ENCODE measurements around the gene SIPA1L3. TPM values are rescaled to one million over a fixed set of nuclear protein-coding genes. Genes with fewer than 3 reads are reported as not detected.

SIPA1L3 gene
- total RNA-seq, 3 donors from 2014 or later: 9.6 to 29.8 (median 28.5) TPM

DNA sequence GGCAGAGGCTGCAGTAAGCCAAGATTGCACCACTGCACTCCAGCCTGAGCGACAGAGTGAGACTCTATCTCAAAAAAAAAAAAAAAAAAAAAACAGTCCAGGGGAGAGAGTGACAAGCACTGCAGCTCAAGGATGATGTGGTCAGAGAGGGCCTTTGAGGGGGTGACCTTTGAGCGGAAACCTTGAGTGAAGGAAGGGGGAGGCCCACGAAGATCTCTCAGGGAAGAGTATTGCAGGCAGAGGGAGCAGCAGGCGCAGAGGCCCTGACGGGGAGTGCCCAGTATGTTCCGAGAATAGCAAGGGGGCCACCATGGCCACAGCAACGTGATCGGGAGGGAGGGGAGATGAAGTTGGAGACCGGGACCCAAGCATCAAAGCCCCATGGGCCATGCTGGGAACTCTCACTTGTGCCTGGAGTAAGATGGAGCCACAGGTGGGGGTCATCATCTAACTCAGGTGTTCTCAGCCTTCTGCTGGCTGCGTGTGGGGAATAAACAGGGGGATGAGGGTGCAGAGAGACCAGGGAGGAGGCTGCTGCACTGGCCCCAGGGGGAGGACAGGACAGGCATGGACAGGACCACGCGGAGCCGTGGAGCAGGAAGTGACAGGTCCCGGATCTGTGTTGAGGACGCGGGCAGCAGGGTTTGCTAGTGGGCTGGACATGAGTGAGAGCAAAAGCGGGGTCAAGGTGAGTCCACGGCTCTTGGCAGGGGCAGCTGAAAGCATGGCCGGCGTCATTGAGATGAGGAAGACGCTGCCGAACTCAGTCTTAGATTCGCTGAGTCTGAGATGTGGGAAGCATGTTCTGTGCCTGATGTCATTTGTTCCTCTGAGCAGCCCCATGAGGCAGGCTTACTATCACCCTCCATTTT is 256.6 kb downstream of the SIPA1L3 start:
- no peak for DNase-seq (ENCODE audit: low spot score in 2 of 2)
- no peak for TF ChIP-seq POLR2A (IDR thresholded peaks at IDR 0.05)
- TF ChIP-seq, protein P1, sequence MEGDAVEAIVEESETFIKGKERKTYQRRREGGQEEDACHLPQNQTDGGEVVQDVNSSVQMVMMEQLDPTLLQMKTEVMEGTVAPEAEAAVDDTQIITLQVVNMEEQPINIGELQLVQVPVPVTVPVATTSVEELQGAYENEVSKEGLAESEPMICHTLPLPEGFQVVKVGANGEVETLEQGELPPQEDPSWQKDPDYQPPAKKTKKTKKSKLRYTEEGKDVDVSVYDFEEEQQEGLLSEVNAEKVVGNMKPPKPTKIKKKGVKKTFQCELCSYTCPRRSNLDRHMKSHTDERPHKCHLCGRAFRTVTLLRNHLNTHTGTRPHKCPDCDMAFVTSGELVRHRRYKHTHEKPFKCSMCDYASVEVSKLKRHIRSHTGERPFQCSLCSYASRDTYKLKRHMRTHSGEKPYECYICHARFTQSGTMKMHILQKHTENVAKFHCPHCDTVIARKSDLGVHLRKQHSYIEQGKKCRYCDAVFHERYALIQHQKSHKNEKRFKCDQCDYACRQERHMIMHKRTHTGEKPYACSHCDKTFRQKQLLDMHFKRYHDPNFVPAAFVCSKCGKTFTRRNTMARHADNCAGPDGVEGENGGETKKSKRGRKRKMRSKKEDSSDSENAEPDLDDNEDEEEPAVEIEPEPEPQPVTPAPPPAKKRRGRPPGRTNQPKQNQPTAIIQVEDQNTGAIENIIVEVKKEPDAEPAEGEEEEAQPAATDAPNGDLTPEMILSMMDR (IDR thresholded peaks at IDR 0.05): no peak
- no peak for TF ChIP-seq POLR2AphosphoS5 (IDR thresholded peaks at IDR 0.05)
- no peaks in the 10 kb centered on the region for H3K4me1 ChIP-seq
- intact Hi-C loops (cut with DNase I; ENCODE audit: low total_unique reads): no loop called here
- no peaks in the 10 kb centered on the region for H3K27me3 ChIP-seq
- H3K9me3 ChIP-seq: peaks cover 11 to 17% of the 10 kb centered on the region in 2 donors
- H3K27ac ChIP-seq: no peak overlapping the region
- no peak overlapping the region for H3K4me3 ChIP-seq
- H3K36me3 ChIP-seq: peaks cover 9% of the 10 kb centered on the region

DNA sequence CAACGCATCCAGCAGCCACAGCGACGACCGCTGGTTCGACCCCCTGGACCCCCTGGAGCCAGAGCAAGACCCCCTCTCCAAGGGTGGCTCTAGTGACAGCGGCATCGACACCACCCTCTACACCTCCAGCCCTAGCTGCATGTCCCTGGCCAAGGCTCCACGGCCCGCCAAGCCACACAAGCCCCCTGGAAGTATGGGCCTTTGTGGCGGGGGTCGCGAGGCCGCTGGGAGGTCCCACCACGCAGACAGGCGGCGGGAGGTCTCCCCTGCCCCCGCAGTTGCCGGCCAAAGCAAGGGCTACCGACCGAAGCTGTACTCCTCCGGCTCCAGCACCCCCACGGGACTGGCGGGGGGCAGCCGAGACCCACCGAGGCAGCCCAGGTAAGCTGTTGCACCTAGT is 257.5 kb downstream of the SIPA1L3 start:
- Histone ChIP-seq H3K9me3 (peaks cover 11 to 17% of the 10 kb centered on the region in 2 donors), H3K27me3 (no peaks in the 10 kb centered on the region), H3K4me1 (no peaks in the 10 kb centered on the region), H3K4me3 (no peak overlapping the region), H3K36me3 (peaks cover 9% of the 10 kb centered on the region), H3K27ac (no peak overlapping the region)
- TF ChIP-seq, protein P1 (IDR thresholded peaks at IDR 0.05): no peak
- TF ChIP-seq POLR2AphosphoS5 (IDR thresholded peaks at IDR 0.05) (no peak), POLR2A (IDR thresholded peaks at IDR 0.05) (no peak)
- DNase-seq (ENCODE audit: low spot score in 2 of 2): no peak
- intact Hi-C loops (cut with DNase I; ENCODE audit: low total_unique reads): no loop called here

DNA sequence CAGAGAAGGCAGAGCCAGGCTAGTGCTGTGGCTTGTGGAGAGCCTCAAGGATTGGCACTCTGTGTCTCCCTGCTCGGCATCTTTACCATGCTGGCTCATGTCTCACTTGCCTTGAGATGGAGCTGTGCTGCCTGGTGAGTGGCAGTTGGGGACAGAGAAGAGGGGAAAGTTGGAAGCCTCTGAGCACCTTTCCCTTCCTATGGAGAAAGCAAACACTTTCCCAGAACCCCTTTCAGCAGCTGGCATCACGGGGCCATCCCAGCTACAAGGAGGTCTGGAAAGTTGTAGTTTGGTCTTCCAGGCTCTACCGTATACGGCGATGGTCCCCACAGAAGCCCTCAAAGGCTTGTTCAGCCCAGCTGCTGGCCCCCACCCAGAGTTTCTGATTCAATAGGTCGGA is 258.3 kb downstream of the SIPA1L3 start:
- Histone ChIP-seq H3K27ac (no peak overlapping the region), H3K27me3 (no peaks in the 10 kb centered on the region), H3K4me1 (no peaks in the 10 kb centered on the region), H3K9me3 (peaks cover 11 to 17% of the 10 kb centered on the region in 2 donors), H3K36me3 (peaks cover 9% of the 10 kb centered on the region), H3K4me3 (no peak overlapping the region)
- intact Hi-C loops (cut with DNase I; ENCODE audit: low total_unique reads): no loop called here
- no peak for DNase-seq (ENCODE audit: low spot score in 2 of 2)
- TF ChIP-seq POLR2AphosphoS5 (IDR thresholded peaks at IDR 0.05) (no peak), POLR2A (IDR thresholded peaks at IDR 0.05) (no peak)
- TF ChIP-seq, protein P1 (IDR thresholded peaks at IDR 0.05): no peak

DNA sequence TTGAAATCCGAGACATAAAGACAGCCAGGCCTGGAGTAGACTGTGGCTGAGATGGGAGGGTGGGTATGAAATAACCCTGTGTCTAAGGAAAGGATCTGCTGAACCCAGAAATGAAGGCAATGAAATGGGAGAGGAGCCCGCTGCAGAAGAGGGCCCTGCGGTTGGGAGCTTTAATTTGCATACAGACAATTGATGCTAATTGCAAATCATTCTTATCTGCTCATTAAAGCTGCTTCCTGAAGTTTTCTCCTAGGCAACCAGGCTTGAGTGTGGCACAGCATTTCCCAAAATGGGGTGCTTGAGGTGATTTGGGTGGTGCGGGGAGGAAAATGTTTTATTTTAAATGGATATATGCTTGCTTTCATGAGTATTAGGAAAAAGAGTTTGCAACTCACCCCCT is 261.6 kb downstream of the SIPA1L3 start:
- DNase-seq (ENCODE audit: low spot score in 2 of 2): no peak
- no peak overlapping the region for H3K27ac ChIP-seq
- no peaks in the 10 kb centered on the region for H3K27me3 ChIP-seq
- no peaks in the 10 kb centered on the region for H3K4me1 ChIP-seq
- intact Hi-C loops (cut with DNase I; ENCODE audit: low total_unique reads): no loop called here
- no peak overlapping the region for H3K4me3 ChIP-seq
- H3K36me3 ChIP-seq: no peaks in the 10 kb centered on the region
- TF ChIP-seq POLR2A (IDR thresholded peaks at IDR 0.05) (no peak), POLR2AphosphoS5 (IDR thresholded peaks at IDR 0.05) (no peak)
- TF ChIP-seq, protein P1 (IDR thresholded peaks at IDR 0.05): no peak
- H3K9me3 ChIP-seq: no peaks in the 10 kb centered on the region

DNA sequence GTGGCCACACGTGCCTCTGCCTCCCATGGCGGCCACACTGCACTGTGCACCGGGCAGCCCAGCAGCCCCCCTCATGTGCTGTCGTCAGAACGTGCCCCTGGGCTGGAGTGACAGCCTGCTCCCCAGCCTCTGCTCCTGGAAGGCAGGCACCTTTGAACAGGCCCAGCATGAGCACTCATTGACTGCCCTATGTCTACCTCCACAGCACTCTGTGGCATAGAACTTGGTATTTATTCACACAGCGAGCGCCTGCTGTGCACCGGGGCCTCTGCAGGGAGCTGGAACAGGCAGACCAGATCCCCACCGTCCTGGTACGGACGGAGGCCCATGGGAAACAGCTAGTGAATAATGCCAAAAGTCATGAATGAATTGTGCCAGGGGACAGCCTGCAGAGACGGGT is 263.3 kb downstream of the SIPA1L3 start:
- intact Hi-C loops (cut with DNase I; ENCODE audit: low total_unique reads): loop anchor here (10.0 kb wide), 1 partner anchor 466 kb away; no protein-coding TSS in a partner anchor
- no peaks in the 10 kb centered on the region for H3K36me3 ChIP-seq
- H3K9me3 ChIP-seq: no peaks in the 10 kb centered on the region
- no peak overlapping the region for H3K27ac ChIP-seq
- no peaks in the 10 kb centered on the region for H3K4me1 ChIP-seq
- H3K27me3 ChIP-seq: no peaks in the 10 kb centered on the region
- no peak for DNase-seq (ENCODE audit: low spot score in 2 of 2)
- H3K4me3 ChIP-seq: no peak overlapping the region
- no peak for TF ChIP-seq POLR2AphosphoS5 (IDR thresholded peaks at IDR 0.05)
- TF ChIP-seq POLR2A (IDR thresholded peaks at IDR 0.05): no peak
- TF ChIP-seq, protein P1 (IDR thresholded peaks at IDR 0.05): no peak

Data from breast epithelium (tissue), 4 donors.